ENCODE results near the gene NOL6.
"Not testable (repeated sequence)": the region's sequence is repeated elsewhere in the genome, so short reads cannot be mapped to it uniquely, and the experiment has no call there.

Gene NOL6

DNA sequence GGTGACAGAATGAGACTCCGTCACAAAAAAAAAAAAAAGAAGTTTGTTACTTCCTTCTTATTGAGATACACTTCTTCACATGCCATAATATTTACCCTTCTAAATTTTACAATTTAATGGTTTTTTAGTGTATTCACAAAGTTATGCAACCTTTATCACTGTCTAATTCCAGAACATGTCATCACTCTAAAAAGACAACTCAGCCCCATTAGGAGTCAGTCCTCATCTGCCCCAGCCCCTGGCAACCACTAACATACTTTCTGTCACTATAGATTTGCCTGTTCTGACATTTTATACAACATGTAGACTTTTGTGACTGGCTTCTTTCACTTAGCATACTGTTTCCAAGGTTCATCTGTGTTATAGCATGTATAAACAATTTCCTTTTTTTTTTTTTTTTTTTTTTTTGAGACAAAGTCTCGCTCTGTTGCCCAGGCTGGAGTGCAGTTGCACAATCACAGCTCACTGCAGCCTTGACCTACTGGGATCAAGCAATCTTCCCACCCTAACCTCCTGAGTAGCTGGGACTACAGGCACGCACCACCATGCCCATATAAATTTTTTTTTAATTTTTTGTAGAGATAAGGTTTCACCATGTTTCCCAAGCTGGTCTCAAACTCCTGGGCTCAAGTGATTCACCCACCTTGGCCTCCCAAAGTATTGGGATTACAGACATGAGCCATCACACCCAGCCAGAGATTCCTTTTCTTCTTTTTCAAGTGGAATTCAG, 44.3 kb downstream of the NOL6 start:
- no peak for DNase-seq
- Histone ChIP-seq H3K4me1 (no peaks in the 10 kb centered on the region), H3K27ac (no peak overlapping the region), H3K9me3 (no peaks in the 10 kb centered on the region), H3K36me3 (no peaks in the 10 kb centered on the region), H3K27me3 (no peaks in the 10 kb centered on the region), H3K4me3 (no peak overlapping the region)
- intact Hi-C loops (cut with DNase I; ENCODE audit: low total_unique reads) = no loop called here
- TF ChIP-seq, protein P1, sequence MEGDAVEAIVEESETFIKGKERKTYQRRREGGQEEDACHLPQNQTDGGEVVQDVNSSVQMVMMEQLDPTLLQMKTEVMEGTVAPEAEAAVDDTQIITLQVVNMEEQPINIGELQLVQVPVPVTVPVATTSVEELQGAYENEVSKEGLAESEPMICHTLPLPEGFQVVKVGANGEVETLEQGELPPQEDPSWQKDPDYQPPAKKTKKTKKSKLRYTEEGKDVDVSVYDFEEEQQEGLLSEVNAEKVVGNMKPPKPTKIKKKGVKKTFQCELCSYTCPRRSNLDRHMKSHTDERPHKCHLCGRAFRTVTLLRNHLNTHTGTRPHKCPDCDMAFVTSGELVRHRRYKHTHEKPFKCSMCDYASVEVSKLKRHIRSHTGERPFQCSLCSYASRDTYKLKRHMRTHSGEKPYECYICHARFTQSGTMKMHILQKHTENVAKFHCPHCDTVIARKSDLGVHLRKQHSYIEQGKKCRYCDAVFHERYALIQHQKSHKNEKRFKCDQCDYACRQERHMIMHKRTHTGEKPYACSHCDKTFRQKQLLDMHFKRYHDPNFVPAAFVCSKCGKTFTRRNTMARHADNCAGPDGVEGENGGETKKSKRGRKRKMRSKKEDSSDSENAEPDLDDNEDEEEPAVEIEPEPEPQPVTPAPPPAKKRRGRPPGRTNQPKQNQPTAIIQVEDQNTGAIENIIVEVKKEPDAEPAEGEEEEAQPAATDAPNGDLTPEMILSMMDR (IDR thresholded peaks at IDR 0.05) = no peak

DNA sequence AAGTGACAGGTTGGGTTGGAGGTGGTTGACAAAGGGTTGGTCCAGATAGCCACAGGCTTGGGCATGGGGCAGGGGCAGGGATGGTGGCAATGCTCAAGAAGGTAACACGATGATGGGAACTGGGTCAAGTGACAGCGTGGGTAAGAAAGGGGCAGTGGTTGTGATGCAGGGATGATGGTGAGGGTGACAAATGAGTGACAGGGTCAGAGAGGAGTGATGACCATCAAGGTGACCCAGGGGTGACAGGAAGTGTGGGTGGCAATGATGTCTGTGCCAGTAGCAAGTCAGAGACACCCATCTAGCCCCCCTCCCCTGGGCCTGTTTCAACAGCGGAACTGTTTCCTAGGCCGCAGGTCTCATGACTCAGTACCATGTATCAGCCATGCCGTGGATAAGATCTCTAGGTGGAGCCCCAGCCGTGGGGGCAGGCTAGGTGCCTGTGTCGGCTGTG, 46.9 kb downstream of the NOL6 start:
- Histone ChIP-seq H3K4me1 (no peaks in the 10 kb centered on the region), H3K27me3 (no peaks in the 10 kb centered on the region), H3K4me3 (no peak overlapping the region), H3K9me3 (no peaks in the 10 kb centered on the region), H3K36me3 (no peaks in the 10 kb centered on the region), H3K27ac (no peak overlapping the region)
- intact Hi-C loops (cut with DNase I; ENCODE audit: low total_unique reads) = no loop called here
- DNase-seq = no peak
- TF ChIP-seq, protein P1 (IDR thresholded peaks at IDR 0.05) = no peak

DNA sequence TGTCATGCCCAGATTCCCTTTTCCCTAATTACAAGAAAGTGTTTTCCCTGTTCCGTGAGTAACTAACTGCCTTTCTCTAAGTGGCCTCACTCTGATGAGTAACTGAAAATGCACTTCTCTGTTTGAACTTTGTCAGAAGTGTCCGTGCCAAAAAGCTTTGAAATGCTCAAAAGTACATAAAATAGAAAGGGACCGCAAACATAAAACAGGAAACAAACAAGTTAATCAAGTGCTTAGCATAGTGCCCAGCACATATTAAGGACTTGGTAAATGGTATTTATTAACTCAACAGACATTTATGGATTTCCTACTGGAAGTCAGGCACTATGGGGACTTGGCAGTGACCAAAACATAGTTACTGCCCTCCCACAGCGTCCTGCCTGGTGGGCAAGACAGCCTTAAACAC, 48.6 kb downstream of the NOL6 start:
- H3K27ac ChIP-seq = no peak overlapping the region
- TF ChIP-seq, protein P1 (IDR thresholded peaks at IDR 0.05) = no peak
- H3K27me3 ChIP-seq = no peaks in the 10 kb centered on the region
- H3K36me3 ChIP-seq = no peaks in the 10 kb centered on the region
- H3K4me1 ChIP-seq = no peaks in the 10 kb centered on the region
- no peak for DNase-seq
- H3K9me3 ChIP-seq = no peaks in the 10 kb centered on the region
- H3K4me3 ChIP-seq = no peak overlapping the region
- intact Hi-C loops (cut with DNase I; ENCODE audit: low total_unique reads) = no loop called here

DNA sequence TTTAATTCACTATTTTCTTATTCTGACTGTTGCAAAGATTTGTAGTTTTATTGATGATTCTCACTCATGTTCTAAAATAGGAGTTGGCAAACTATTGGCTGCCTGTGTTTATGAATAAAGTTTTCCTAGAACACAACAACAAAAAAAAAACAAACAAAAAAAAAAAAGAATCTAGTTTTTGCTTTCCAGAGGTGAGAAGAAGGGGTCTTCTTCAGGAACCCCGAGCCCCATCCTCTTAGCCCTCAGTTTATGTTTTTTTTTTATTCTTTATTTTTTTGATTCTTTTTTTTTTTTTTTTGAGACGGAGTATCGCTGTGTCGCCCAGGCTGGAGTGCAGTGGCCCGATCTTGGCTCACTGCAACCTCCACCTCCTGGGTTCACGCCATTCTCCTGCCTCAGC, 49.2 kb downstream of the NOL6 start:
- H3K4me1 ChIP-seq; H3K27me3 ChIP-seq; H3K27ac ChIP-seq; DNase-seq; intact Hi-C loops (cut with DNase I; ENCODE audit: low total_unique reads); H3K9me3 ChIP-seq; H3K4me3 ChIP-seq; H3K36me3 ChIP-seq: not testable (repeated sequence)

DNA sequence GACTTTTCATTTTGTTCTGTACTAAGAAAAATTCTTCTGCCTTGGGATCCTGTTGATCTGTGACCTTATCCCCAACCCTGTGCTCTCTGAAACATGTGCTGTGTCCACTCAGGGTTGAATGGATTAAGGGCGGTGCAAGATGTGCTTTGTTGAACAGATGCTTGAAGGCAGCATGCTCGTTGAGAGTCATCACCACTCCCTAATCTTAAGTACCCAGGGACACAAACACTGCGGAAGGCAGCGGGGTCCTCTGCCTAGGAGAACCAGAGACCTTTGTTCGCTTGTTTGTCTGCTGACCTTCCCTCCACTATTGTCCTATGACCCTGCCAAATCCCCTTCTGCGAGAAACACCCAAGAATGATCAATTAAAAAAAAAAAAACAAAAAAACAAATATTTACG, 49.7 kb downstream of the NOL6 start:
- H3K9me3 ChIP-seq; intact Hi-C loops (cut with DNase I; ENCODE audit: low total_unique reads): not testable (repeated sequence)

DNA sequence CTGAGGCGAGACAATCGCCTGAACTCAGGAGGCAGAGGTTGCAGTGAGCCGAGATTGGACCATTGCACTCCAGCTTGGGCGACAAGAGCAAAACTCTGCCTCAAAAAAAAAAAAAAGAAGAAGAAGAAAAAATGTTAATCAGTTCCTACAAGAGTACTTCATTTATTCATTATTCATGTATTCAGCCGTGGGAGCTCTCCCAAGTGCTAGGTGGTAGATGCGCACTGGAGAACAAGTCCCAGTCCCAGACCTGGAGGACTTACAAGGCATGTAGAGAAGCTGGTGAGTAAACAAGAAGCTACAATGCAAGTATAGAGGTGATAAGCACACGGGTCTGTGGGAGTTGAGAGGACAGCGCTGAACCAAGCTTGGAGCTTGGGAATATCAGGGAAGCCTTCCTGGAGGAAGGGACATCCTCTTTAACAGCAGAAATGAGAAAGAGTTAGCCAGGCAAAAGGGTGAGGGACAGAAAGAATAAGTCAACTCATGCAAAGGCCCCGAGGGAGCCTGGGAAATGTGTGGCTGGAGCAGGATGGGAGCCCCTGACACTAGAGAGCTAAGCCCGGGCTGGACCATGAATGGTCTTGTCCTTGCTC, 53.9 kb downstream of the NOL6 start:
- Histone ChIP-seq H3K27me3 (peaks cover 0 to 20% of the 10 kb centered on the region in 2 donors), H3K36me3 (no peaks in the 10 kb centered on the region), H3K4me1 (peaks cover 0 to 14% (median 3%) of the 10 kb centered on the region in 4 donors), H3K4me3 (no peak overlapping the region), H3K9me3 (no peaks in the 10 kb centered on the region), H3K27ac (no peak overlapping the region)
- intact Hi-C loops (cut with DNase I; ENCODE audit: low total_unique reads) = loop anchor here (5.0 kb wide), 1 partner anchor 43 kb away; no protein-coding TSS in a partner anchor
- TF ChIP-seq, protein P1 (IDR thresholded peaks at IDR 0.05) = no peak
- DNase-seq = no peak

More for the DNA sequence above, 49.7 kb downstream of the NOL6 start:
- not testable (repeated sequence) for DNase-seq, H3K4me3 ChIP-seq, H3K27me3 ChIP-seq, H3K27ac ChIP-seq, H3K4me1 ChIP-seq, H3K36me3 ChIP-seq

Data from tibial artery (tissue), 4 donors.